ENCODE results near the gene LY6G5B.

The LY6G5B gene

GRCh38 chr6:31715022-31715958 is 45.5 kb downstream of the LY6G5B start, which contains the start of gene LY6G6D:
LY6G6D (plus strand) TSS chr6:31715348; CDS start chr6:31715356, 8 bp downstream.
- no peak for DNase-seq (ENCODE audit: low read depth in 2 of 2)

- no peak for DNase-seq (ENCODE audit: low read depth in 2 of 2)
Observed at GRCh38 chr6:31717499-31718222, 47.9 kb downstream of the LY6G5B start.

GRCh38 chr6:31718265-31718664 is 48.5 kb downstream of the LY6G5B start:
- no peak for DNase-seq (ENCODE audit: low read depth in 2 of 2)

GRCh38 chr6:31719001-31719400 is 49.2 kb downstream of the LY6G5B start:
- no peak for DNase-seq (ENCODE audit: low read depth in 2 of 2)

GRCh38 chr6:31720196-31720770 is 50.5 kb downstream of the LY6G5B start:
- DNase-seq (ENCODE audit: low read depth in 2 of 2) = no peak

GRCh38 chr6:31721351-31722020 is 51.7 kb downstream of the LY6G5B start, which contains the start of gene LY6G6C:
LY6G6C (minus strand) TSS chr6:31721746; CDS start chr6:31721679, 67 bp downstream.
- DNase-seq (ENCODE audit: low read depth in 2 of 2) = no peak

GRCh38 chr6:31722173-31722572 is 52.4 kb downstream of the LY6G5B start:
- DNase-seq (ENCODE audit: low read depth in 2 of 2) = no peak

All from fibroblast of skin of left biceps (primary cell).